K562 (cell line): ENCODE data around the gene C1RL. TPM values are rescaled to one million over a fixed set of nuclear protein-coding genes. Genes with fewer than 3 reads are reported as not detected.

ENCODE experiments used
- ARID4B ChIP-seq: sonication (generic); formaldehyde crosslinking; IDR thresholded peaks from 2 replicates; pipeline ENCODE4 v1.8.0; 2022; ENCODE audit warnings: mild to moderate bottlenecking, missing genetic modification reagents
- BMI1 ChIP-seq: fragments of 150-350 bp; IDR thresholded peaks from 2 replicates; pipeline ENCODE4 v1.6.1; 2014; ENCODE audit warnings: low read length
- FOXA3 ChIP-seq, 2 experiments: fragments of 450-650 bp in 1 of 2; sonication (generic) in 1 of 2; formaldehyde crosslinking; IDR thresholded peaks in 1 of 2; conservative IDR thresholded peaks in 1 of 2; 2 replicates each; pipeline versions ENCODE4 v1.4.0 to v1.8.0; 2020 to 2022; ENCODE audit warnings: mild to moderate bottlenecking in 2 of 2, missing genetic modification reagents in 1 of 2
- FOXM1 ChIP-seq, 2 experiments: fragments of 450-650 bp in 1 of 2; sonication (generic) in 1 of 2; formaldehyde crosslinking in 1 of 2; IDR thresholded peaks; 2 replicates each; pipeline versions ENCODE4 v1.6.1 to v1.9.0; 2017 to 2022; ENCODE audit warnings: low read depth in 2 of 2, mild to moderate bottlenecking in 2 of 2, missing genetic modification reagents in 1 of 2, moderate library complexity in 1 of 2
- MTA3 ChIP-seq: fragments of 450-650 bp; formaldehyde crosslinking; IDR thresholded peaks from 2 replicates; pipeline ENCODE4 v1.6.1; 2017; ENCODE audit warnings: mild to moderate bottlenecking, borderline replicate concordance
- PRPF4 ChIP-seq: fragments of 200-400 bp; formaldehyde crosslinking; IDR thresholded peaks from one replicate; pipeline ENCODE4 v1.6.1; 2017; ENCODE audit warnings: low read length, low read depth, mild to moderate bottlenecking; ENCODE audit not compliant: insufficient read depth, poor library complexity, severe bottlenecking
- SIN3A ChIP-seq, 2 experiments: fragments of 150-350 bp in 1 of 2; IDR thresholded peaks; 2 replicates each; pipeline ENCODE4 v1.6.1; 2011 to 2016; ENCODE audit warnings: borderline replicate concordance in 2 of 2, low read depth in 2 of 2, low read length in 2 of 2, mild to moderate bottlenecking in 2 of 2, moderate library complexity in 2 of 2; ENCODE audit not compliant: control insufficient read depth in 1 of 2
- STAT5A ChIP-seq: IDR thresholded peaks from 2 replicates; pipeline ENCODE4 v1.6.1; 2012; ENCODE audit warnings: low read length, inconsistent platforms, borderline replicate concordance
- ZBTB11 ChIP-seq, 3 experiments: fragments of 200-800 bp in 1 of 3; fragments of 250-450 bp in 1 of 3; fragments of 450-650 bp in 1 of 3; sonication (Bioruptor Pico) in 1 of 3; sonication (Bioruptor generic) in 1 of 3; formaldehyde crosslinking in 1 of 3; IDR thresholded peaks; 2 replicates each; pipeline versions ENCODE4 v1.6.1 to v1.8.0; 2016 to 2022; ENCODE audit warnings: mild to moderate bottlenecking in 2 of 3, missing genetic modification characterization in 2 of 3, missing compliant biosample characterization in 1 of 3, moderate library complexity in 1 of 3
- polyA plus RNA-seq, 8 experiments: library from polyadenylated mRNA; depleted of rRNA in 4 of 8; stranded (reverse) in 5 of 8; unstranded in 3 of 8; fragments of >200 nt; fragmentation: Nextera tagmentation in 2 of 8; fragmentation: Illumina TruSeq in 1 of 8; extraction: Ambion mirVana in 2 of 8; extraction: Trizol in 1 of 8; gene quantifications; 2 replicates each; pipeline versions ENCODE4 v1.2.1 to v1.2.3, GENCODE V29; 2011 to 2014; ENCODE audit warnings: inconsistent platforms in 1 of 8, missing spikeins in 1 of 8
- total RNA-seq, 7 experiments: library from RNA; depleted of rRNA in 6 of 7; stranded (reverse); fragments of >200 nt in 6 of 7; fragmentation: Illumina TruSeq in 2 of 7; extraction: Trizol in 2 of 7; gene quantifications; 2 replicates each; pipeline versions ENCODE4 v1.2.1 to v1.2.3, GENCODE V29; 2011 to 2021; ENCODE audit warnings: low replicate concordance in 1 of 7

Gene C1RL
- total and polyA plus RNA-seq, 9 of the 15 experiments (the other 6 are each of a cell fraction or from before 2014, with no cell fraction given), result 1.4 to 10.7 (median 8.0) TPM

- TF ChIP-seq ARID4B (CRISPR knock-in tag) (0 out of 2 replicates have a peak, but pooled peaks have one; percentile 64), SIN3A (IDR thresholded peaks at IDR 0.05; ENCODE audit: borderline replicate concordance in 2 of 2, control insufficient read depth in 1 of 2, low read depth in 2 of 2, low read length in 2 of 2) (0 out of 4 replicates have a peak, but pooled peaks of 1 of the 2 experiments have one; percentile 33), FOXA3 (CRISPR knock-in tag; conservative IDR thresholded peaks at IDR 0.05 in 1 of 2, IDR thresholded peaks at IDR 0.05 in 1 of 2) (no peak), ZBTB11 (CRISPR knock-in tag; IDR thresholded peaks at IDR 0.05) (peak in 1 of 3 experiments; percentile 37; a peak in 1 of 6 replicates), MTA3 (0 out of 2 replicates have a peak, but pooled peaks have one; percentile 23), BMI1 (no peak), PRPF4 (no peak), FOXM1 (IDR thresholded peaks at IDR 0.05; ENCODE audit: low read depth) (no peak), FOXM1 (CRISPR knock-in tag; IDR thresholded peaks at IDR 0.05; ENCODE audit: low read depth) (0 out of 2 replicates have a peak, but pooled peaks have one; percentile 44), STAT5A (0 out of 2 replicates have a peak, but pooled peaks have one; percentile 23)
Measured at GRCh38 chr12:7108003-7108795, 815 bp downstream of the C1RL start (continued).
